IMR-90 (cell line): ENCODE data around the gene HRH4. TPM values are rescaled to one million over a fixed set of nuclear protein-coding genes. Genes with fewer than 3 reads are reported as not detected.

Source experiments
- ATAC-seq: fragments of 200-7000 bp; cut with Tn5 transposase; 2 replicates; pipeline ENCODE4 v1.9.1; 2020; ENCODE audit warnings: low read depth, mild to moderate bottlenecking, moderate library complexity
- BruUV-seq: library from RNA; stranded (reverse); fragments of 400-500 nt; replicated peaks from 2 replicates; lab custom pipeline; 2021; lab: Mats Ljungman, UMichigan
- CTCF ChIA-PET: fragments of 300-600 bp; formaldehyde crosslinking; extraction: SDS; loops from one replicate; lab custom pipeline; 2021; ENCODE audit warnings: antibody characterized with exemption; lab: Yijun Ruan, JAX
- POLR2A ChIA-PET: fragments of 300-600 bp; sonication (Branson Sonifier 250); formaldehyde crosslinking; loops from one replicate; lab custom pipeline; 2022; ENCODE audit warnings: antibody characterized with exemption; ENCODE audit not compliant: unreplicated experiment; lab: Charles Lee
- DNase-seq: peaks from one replicate; pipeline ENCODE4 v3.0.0; 2013
- H2AFZ ChIP-seq: replicated peaks from 2 replicates; pipeline ENCODE3; 2013; ENCODE audit warnings: low read length, mild to moderate bottlenecking; ENCODE audit not compliant: poor library complexity
- H2AK5ac ChIP-seq: 2 replicates; pipeline ENCODE4 v1.6.1; 2013; ENCODE audit warnings: low read depth, low read length, inconsistent platforms
- H2AK9ac ChIP-seq: replicated peaks from 2 replicates; pipeline ENCODE3; 2013; ENCODE audit warnings: mild to moderate bottlenecking, low read depth, low read length, moderate library complexity; ENCODE audit not compliant: poor library complexity
- H2BK120ac ChIP-seq: 2 replicates; pipeline ENCODE4 v1.6.1; 2013; ENCODE audit warnings: low read depth, low read length, inconsistent platforms
- H2BK15ac ChIP-seq: 3 replicates; pipeline ENCODE4 v1.6.1; 2013; ENCODE audit warnings: low read depth, low read length, inconsistent platforms
- H2BK20ac ChIP-seq: 2 replicates; pipeline ENCODE4 v1.6.1; 2013; ENCODE audit warnings: low read depth, mild to moderate bottlenecking, inconsistent platforms, low read length, moderate library complexity
- H2BK5ac ChIP-seq: 2 replicates; pipeline ENCODE4 v1.6.1; 2013; ENCODE audit warnings: mild to moderate bottlenecking, low read depth, low read length, inconsistent platforms; ENCODE audit not compliant: poor library complexity, severe bottlenecking
- H3K14ac ChIP-seq: replicated peaks from 2 replicates; pipeline ENCODE4 v1.6.1; 2013; ENCODE audit warnings: low read depth, low read length, inconsistent platforms
- H3K18ac ChIP-seq: 2 replicates; pipeline ENCODE4 v1.6.1; 2013; ENCODE audit warnings: low read depth, low read length, control low read depth
- H3K23ac ChIP-seq: 2 replicates; pipeline ENCODE4 v1.6.1; 2013; ENCODE audit warnings: low read depth, low read length, inconsistent platforms
- H3K27ac ChIP-seq: 2 replicates; pipeline ENCODE4 v1.5.1; 2013; ENCODE audit warnings: mild to moderate bottlenecking, control low read depth, low read length; ENCODE audit not compliant: insufficient read depth
- H3K27me3 ChIP-seq: 2 replicates; pipeline ENCODE4 v1.6.1; 2013; ENCODE audit warnings: low read length; ENCODE audit not compliant: control insufficient read depth, insufficient read depth
- H3K36me3 ChIP-seq: 2 replicates; pipeline ENCODE4 v1.6.1; 2013; ENCODE audit warnings: low read length, mixed read lengths; ENCODE audit not compliant: control insufficient read depth, insufficient read depth
- H3K4ac ChIP-seq: 2 replicates; pipeline ENCODE4 v1.6.1; 2013; ENCODE audit warnings: low read depth, low read length, inconsistent platforms
- H3K4me1 ChIP-seq: 2 replicates; pipeline ENCODE4 v1.6.1; 2013; ENCODE audit warnings: low read length, mixed read lengths; ENCODE audit not compliant: control insufficient read depth, insufficient read depth
- H3K4me2 ChIP-seq: 2 replicates; pipeline ENCODE4 v1.6.1; 2013; ENCODE audit warnings: low read depth, mild to moderate bottlenecking, control low read depth, low read length, moderate library complexity
- H3K4me3 ChIP-seq: 2 replicates; pipeline ENCODE4 v1.5.1; 2013; ENCODE audit warnings: low read depth, mild to moderate bottlenecking, control low read depth, low read length, moderate library complexity; ENCODE audit not compliant: insufficient read depth
- H3K56ac ChIP-seq: 2 replicates; pipeline ENCODE4 v1.6.1; 2013; ENCODE audit warnings: low read length, inconsistent platforms; ENCODE audit not compliant: insufficient read depth; ENCODE audit errors: extremely low read depth
- H3K79me1 ChIP-seq, 2 experiments: 2 replicates each; pipeline ENCODE4 v1.6.1; 2013; ENCODE audit warnings: low read length in 2 of 2, inconsistent platforms in 1 of 2, low read depth in 1 of 2
- H3K9ac ChIP-seq: 2 replicates; pipeline ENCODE4 v1.6.1; 2013; ENCODE audit warnings: low read depth, low read length, control low read depth
- H3K9me1 ChIP-seq: 2 replicates; pipeline ENCODE4 v1.6.1; 2013; ENCODE audit warnings: low read length, inconsistent platforms; ENCODE audit not compliant: insufficient read depth
- H3K9me3 ChIP-seq: 2 replicates; pipeline ENCODE4 v1.6.1; 2013; ENCODE audit warnings: low read length; ENCODE audit not compliant: control insufficient read depth, insufficient read depth
- H4K20me1 ChIP-seq: 2 replicates; pipeline ENCODE4 v1.6.1; 2013; ENCODE audit warnings: low read length, inconsistent platforms; ENCODE audit not compliant: insufficient read depth
- H4K5ac ChIP-seq: 2 replicates; pipeline ENCODE4 v1.6.1; 2013; ENCODE audit warnings: mild to moderate bottlenecking, low read depth, low read length, control low read depth
- H4K8ac ChIP-seq, 2 experiments: 2 replicates each; pipeline ENCODE4 v1.6.1; 2013; ENCODE audit warnings: low read depth in 2 of 2, low read length in 2 of 2, control low read depth in 1 of 2, inconsistent platforms in 1 of 2
- H4K91ac ChIP-seq: 2 replicates; pipeline ENCODE4 v1.6.1; 2013; ENCODE audit warnings: low read depth, low read length, inconsistent platforms; ENCODE audit not compliant: insufficient read depth
- CEBPB ChIP-seq: IDR thresholded peaks from 2 replicates; pipeline ENCODE4 v1.6.1; 2012; ENCODE audit warnings: low read depth, low read length, improper control_type of control experiment
- CHD1 ChIP-seq: IDR thresholded peaks from 2 replicates; pipeline ENCODE4 v1.6.1; 2012; ENCODE audit warnings: low read depth, low read length, improper control_type of control experiment
- FOS ChIP-seq: fragments of 150-350 bp; IDR thresholded peaks from 2 replicates; pipeline ENCODE4 v1.6.1; 2016; ENCODE audit warnings: low read depth, low read length
- MAFK ChIP-seq: IDR thresholded peaks from 2 replicates; pipeline ENCODE4 v1.6.1; 2012; ENCODE audit warnings: low read depth, low read length, improper control_type of control experiment
- POLR2A ChIP-seq: IDR thresholded peaks from 2 replicates; pipeline ENCODE4 v1.6.1; 2012; ENCODE audit warnings: mild to moderate bottlenecking, low read depth, low read length
- RAD21 ChIP-seq: IDR thresholded peaks from 2 replicates; pipeline ENCODE4 v1.6.1; 2012; ENCODE audit warnings: low read length, improper control_type of control experiment
- RCOR1 ChIP-seq: IDR thresholded peaks from 2 replicates; pipeline ENCODE4 v1.6.1; 2012; ENCODE audit warnings: mild to moderate bottlenecking, low read length, improper control_type of control experiment; ENCODE audit not compliant: insufficient replicate concordance
- WGBS, 2 experiments: methylation state at CpG; one replicate each; pipeline versions ENCODE4 v1.1.5 to v1.1.7; 2013; ENCODE audit warnings: missing lambda C conversion rate in 2 of 2; ENCODE audit not compliant: insufficient read length in 1 of 2; ENCODE audit errors: extremely low coverage in 2 of 2; 5-methylcytosine and 5-hydroxymethylcytosine counted together
- dilution Hi-C: fragments of 300-500 bp; cut with HindIII; formaldehyde crosslinking; loops from one replicate; pipeline ENCODE4 v1.14.3; 2018; ENCODE audit warnings: low sequenced_read_pairs; ENCODE audit not compliant: unreplicated experiment
- in situ Hi-C: fragments of 300-500 bp; cut with MboI; formaldehyde crosslinking; loops from 3 replicates; pipeline ENCODE4 v1.14.3; 2019; ENCODE audit warnings: low sequenced_read_pairs, inconsistent platforms, mixed read lengths
- intact Hi-C: fragments of 100-400 bp; cut with micrococcal nuclease; formaldehyde crosslinking; loops from 2 replicates; pipeline ENCODE4 v1.10.0; 2022
- polyA plus RNA-seq, 3 experiments: library from polyadenylated mRNA; depleted of rRNA; stranded (reverse); fragments of >200 nt; gene quantifications; 2 replicates each; pipeline ENCODE4 v1.2.3, GENCODE V29; 2012; ENCODE audit warnings: low replicate concordance in 1 of 3
- total RNA-seq: library from RNA; depleted of rRNA; stranded (reverse); fragments of >200 nt; gene quantifications from 2 replicates; pipeline ENCODE4 v1.2.3, GENCODE V29; 2012

Gene HRH4
- total and polyA plus RNA-seq, 2 of the 4 experiments (the other 2 are of a cell fraction), result not detected

DNA sequence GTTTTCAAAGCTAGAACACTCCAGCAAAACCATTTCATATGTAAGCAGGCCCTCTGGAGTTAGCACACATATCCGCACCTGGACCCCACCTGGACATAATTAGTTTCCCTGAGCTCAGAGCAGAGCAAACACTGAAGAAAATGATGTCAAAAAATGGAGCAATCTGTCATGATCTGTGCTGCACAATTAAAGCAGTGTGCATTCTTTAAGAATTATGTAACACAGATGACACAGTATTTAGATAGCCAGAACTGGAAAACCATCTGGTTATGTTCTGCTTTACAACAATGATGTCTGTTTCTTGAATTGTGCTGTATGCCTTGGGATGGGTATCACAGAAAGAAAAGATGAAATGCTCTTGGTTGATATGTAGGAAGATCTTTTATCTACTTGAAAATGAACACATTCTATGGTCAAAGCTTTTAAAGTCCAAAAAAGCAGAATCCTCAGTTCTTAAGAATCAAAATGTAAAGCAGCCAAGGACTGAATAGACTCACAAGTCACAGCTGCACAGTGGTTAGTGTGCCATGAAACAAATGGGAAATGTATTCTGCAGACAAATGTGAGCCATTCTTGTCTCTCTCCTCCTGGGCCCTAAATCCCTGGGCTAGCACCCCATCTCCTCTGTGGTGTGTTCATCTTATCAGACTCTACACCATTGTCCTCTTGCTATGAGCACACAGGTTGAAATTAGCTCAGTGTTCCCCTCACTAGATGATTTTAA is 36.8 kb downstream of the HRH4 start:
- no peak overlapping the region for H4K8ac ChIP-seq
- H2BK5ac ChIP-seq, result no peak overlapping the region
- TF ChIP-seq MAFK (no peak), CHD1 (no peak), POLR2A (no peak), RAD21 (no peak), RCOR1 (no peak), FOS (no peak), CEBPB (peak; percentile 20; the same call in 1 of the 2 replicates)
- H2AK5ac ChIP-seq, result peak overlapping the region; percentile 51
- no peak overlapping the region; the same call in 2 of the 3 replicates for H2BK15ac ChIP-seq
- no CpG with 5 or more reads among the region's 1 CpG for WGBS, 2 experiments
- peak; percentile 65 for DNase-seq
- BruUV-seq, result no TSS peak
- peaks cover 5% of the 10 kb centered on the region for H3K4me1 ChIP-seq
- no peak overlapping the region for H3K27ac ChIP-seq
- no peak overlapping the region for H3K56ac ChIP-seq
- no peak overlapping the region for H4K91ac ChIP-seq
- ChIA-PET POLR2A (no interaction called here), CTCF (interaction anchor here (0.6 to 0.8 kb wide), 3 partner anchors 10 to 380 kb away, joined by 3 to 8 read pairs (median 3); no protein-coding TSS in a partner anchor)
- no peaks in the 10 kb centered on the region for H3K36me3 ChIP-seq
- H3K4me3 ChIP-seq, result no peak overlapping the region
- peaks cover 6% of the 10 kb centered on the region; the same call in 1 of the 2 replicates for H3K27me3 ChIP-seq
- H4K20me1 ChIP-seq, result no peaks in the 10 kb centered on the region
- no peak overlapping the region for H3K4me2 ChIP-seq
- in situ Hi-C loops (no loop called here), intact Hi-C loops (no loop called here), dilution Hi-C loops (no loop called here)
- H3K14ac ChIP-seq, result 0 out of 2 replicates have a peak overlapping the region, but pooled peaks have one; percentile 25
- H2AK9ac ChIP-seq, result no peak overlapping the region
- H2BK120ac ChIP-seq, result 0 out of 2 replicates have a peak overlapping the region, but pooled peaks have one; percentile 55
- H3K18ac ChIP-seq, result no peak overlapping the region
- no peak overlapping the region for H4K5ac ChIP-seq
- H3K9me3 ChIP-seq, result peaks cover 2% of the 10 kb centered on the region; the same call in 1 of the 2 replicates
- no peak overlapping the region for H2AFZ ChIP-seq
- no peak overlapping the region for H3K9ac ChIP-seq
- ATAC-seq, result peak; percentile 86
- H3K79me1 ChIP-seq, result no peaks in the 10 kb centered on the region
- H3K23ac ChIP-seq, result 0 out of 2 replicates have a peak overlapping the region, but pooled peaks have one; percentile 82
- H2BK20ac ChIP-seq, result no peak overlapping the region
- 0 out of 2 replicates have a peak overlapping the region, but pooled peaks have one; percentile 59 for H3K4ac ChIP-seq
- H3K9me1 ChIP-seq, result no peaks in the 10 kb centered on the region
